GM19025 (cell line): ENCODE results near the gene NPEPPS.
"Not testable (repeated sequence)": the region's sequence is repeated elsewhere in the genome, so short reads cannot be mapped to it uniquely, and the experiment has no call there.

Experiments used
- ATAC-seq: cut with Tn5 transposase; IDR thresholded peaks from one replicate; pipeline ENCODE4 v1.9.1; 2021; ENCODE audit warnings: mild to moderate bottlenecking, low read depth, moderate library complexity; ENCODE audit not compliant: unreplicated experiment

Gene NPEPPS

DNA sequence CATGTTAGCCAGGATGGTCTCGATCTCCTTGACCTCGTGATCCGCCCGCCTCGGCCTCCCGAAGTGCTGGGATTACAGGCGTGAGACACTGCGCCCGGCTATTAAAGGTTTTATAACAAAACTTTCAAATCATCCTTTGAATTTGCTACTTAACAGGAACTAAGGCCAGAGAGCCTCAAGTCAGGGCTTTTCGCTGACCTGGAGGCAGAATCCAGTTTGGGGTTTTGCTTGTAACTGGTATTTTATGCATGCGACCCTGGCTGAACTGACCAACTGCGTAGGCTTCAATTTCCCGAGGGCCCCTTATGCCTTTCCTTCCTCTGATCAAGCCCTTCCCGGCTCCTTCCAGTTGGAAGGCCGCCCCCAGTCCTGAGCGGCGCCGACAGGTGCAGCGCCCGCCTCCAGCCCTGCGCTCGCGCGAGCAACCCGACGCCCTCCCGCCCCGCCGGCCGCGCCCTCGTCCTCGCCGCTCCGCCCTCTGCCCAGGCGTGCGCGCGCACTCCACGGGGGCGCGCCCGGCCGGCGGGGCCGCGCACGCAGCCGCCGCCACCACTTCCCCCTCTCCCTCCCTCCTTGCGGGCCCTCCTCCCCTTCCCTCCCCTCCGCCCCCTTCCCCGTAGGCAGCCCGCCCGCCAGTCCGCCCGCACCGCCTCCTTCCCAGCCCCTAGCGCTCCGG lies at the start of gene NPEPPS:
TSS of gene NPEPPS (plus strand) at position 552 of the 676 bp plus-strand sequence. CDS start 193 bp downstream, outside the sequence.
- peak; percentile 77 for ATAC-seq

- ATAC-seq, result not testable (repeated sequence)
Measured at GRCh38 chr17:47491841-47492212, 39.1 kb upstream of the NPEPPS start.

DNA sequence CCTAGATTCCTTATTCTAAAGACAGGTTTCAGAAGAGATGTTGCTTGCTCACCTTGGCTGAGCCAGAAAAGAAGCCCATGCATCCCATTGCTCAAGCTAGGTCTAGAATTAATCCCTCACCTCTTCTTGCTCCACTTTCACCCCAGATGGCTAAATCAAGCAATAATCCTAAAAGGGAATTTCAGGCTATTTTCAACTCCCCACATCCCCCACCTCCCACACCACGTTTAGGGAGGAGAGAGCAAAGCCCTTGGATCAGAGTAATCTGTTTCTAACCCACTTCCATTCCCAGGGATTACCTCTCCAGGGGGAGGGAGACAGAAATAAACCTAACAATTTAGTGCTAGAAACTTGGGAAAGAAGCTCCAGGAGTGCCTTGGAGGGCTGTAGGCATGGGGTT lies 31.8 kb upstream of the NPEPPS start:
- ATAC-seq, result not testable (repeated sequence)

DNA sequence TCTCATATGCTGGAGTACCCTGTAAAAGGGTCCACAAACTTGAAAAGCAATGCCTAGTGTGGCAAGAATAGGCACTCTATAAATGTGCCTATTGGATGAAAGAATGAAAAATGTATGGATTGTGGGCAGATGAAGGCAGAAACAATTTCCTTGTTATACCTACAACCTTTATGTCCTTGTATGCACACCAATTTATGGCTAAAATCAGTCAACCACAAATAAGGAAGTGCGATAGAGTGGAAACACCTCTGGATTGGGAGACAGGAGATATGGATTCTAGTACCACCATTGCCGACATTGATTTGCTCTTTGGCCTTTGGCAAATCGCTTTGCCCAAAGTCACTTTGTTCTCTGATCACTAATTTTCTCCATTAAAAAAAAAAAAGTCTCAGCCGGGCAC lies 31.4 kb upstream of the NPEPPS start:
- ATAC-seq, result not testable (repeated sequence)

GRCh38 chr17:47500620-47501019 lies 30.3 kb upstream of the NPEPPS start:
- not testable (repeated sequence) for ATAC-seq

DNA sequence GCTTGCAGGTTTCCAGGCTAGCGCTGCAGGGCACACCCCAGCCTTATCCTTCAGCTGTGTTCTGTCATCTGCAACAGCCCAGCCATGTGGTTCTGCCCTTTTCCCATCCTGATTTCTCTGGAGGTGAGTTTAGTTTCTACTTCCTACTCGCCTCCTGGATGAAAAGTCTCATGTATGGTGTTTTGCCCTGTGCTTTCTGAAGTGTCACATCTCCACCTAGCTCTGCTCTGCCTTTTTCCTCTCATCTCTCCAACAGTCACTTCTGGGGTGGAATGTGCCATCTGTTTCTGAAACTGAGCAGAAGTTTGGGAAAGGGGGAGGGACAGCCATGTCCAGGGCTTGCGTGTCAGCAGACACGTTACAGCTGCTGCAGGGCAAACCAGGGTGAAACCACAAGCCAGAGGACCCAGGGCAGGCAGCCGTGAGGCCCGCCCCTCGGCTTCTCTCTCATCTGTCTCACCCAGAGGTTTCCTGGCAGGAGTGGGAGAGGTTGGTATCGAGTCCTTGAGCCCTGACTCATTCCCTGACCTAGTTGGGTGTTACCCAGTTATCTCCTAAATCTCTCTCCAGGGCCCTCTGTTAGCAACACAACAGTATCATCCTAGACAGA lies 28.7 kb upstream of the NPEPPS start:
- not testable (repeated sequence) for ATAC-seq

DNA sequence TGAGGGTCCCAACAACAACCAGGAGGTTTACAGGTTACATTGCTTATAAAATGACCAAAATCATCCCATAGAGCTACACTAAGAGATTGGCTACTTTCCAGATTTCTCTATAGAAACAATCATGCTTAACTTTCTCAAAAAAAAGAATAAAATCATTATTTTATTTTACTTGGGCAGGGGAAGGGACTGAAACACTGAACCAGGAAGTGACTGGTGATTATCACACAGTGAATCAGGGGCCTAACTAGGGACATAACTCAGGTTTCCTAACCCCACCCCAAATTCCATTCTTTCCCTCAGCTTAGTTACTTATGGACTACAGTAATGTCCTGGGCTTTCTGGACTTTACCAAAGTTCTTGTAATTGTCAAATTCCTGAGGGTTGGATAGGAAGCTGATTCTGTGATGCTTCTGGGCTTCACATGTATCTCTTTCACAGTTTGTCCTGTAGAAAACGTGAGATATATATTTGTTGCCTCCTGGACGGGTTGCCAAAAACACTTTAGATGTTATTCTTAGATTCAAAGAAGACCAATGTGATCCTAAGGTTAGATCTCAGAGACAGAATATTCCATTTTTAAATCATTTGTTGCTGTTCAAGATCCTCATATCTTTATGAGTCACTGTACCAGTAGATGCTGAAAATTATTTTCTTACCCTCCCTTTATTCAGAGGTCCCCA lies 28.0 kb upstream of the NPEPPS start:
- not testable (repeated sequence) for ATAC-seq

DNA sequence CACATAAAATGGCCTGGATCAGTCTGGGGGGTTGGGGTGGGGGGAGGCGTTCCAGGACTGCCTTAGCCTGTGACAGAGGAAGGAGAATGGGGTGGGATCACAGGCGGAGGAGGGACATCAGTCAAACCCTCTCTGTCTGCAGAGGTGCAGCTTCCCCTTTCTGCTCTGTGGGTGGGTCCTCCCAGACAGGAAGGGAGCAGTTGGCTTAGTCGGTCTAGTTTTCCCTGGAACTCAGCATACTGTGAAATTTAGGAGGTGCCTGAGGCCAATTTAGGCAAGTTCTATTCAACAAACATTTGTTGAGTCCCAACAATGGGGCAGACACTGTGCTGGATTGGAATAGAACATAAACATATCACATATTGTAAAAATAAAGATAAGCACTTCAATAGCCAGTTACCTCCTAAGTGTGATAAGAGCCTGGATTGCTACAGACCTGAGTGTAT lies 19.2 kb upstream of the NPEPPS start:
- not testable (repeated sequence) for ATAC-seq

GRCh38 chr17:47513301-47513700 lies 17.6 kb upstream of the NPEPPS start:
- not testable (repeated sequence) for ATAC-seq

DNA sequence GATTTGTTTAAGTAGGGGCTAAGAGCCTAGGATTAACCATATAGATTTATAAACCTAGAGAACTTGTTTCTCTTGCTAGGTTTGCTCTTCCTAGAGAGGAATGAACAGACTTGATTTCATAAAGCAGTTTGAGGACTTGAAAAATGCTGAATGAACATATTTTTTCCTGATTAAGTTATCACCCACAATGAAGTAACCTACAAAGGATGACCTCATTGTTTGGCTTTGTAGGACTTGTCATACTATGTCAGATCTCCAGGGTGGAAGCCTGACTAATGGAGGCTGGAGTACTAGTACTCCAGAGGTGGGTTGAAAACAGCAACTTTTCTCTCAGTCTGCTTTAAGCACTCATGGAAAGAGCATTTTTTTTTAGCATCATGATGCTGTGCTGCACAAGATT lies 12.0 kb upstream of the NPEPPS start:
- ATAC-seq, result not testable (repeated sequence)

GRCh38 chr17:47519365-47519764 lies 11.5 kb upstream of the NPEPPS start:
- ATAC-seq, result not testable (repeated sequence)

- ATAC-seq, result not testable (repeated sequence)
Measured at GRCh38 chr17:47520279-47520678, 10.6 kb upstream of the NPEPPS start.

DNA sequence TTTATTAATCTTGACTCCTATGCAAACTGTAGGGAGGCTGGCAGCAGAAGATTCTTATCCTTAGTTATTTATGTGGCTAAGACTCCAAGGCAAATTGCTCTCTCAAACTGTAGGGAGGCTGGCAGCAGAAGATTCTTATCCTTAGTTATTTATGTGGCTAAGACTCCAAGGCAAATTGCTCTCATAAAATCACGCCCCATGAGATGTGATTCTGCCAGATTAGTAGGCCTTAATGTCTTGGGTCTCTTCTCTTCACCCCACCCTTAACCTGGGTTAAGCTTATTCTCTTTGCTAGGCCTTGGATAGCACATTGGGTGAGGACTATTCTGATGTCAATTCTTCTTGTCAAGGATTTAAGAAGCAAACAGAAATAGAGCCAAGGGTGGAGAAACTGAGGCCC lies 9.5 kb upstream of the NPEPPS start:
- not testable (repeated sequence) for ATAC-seq

DNA sequence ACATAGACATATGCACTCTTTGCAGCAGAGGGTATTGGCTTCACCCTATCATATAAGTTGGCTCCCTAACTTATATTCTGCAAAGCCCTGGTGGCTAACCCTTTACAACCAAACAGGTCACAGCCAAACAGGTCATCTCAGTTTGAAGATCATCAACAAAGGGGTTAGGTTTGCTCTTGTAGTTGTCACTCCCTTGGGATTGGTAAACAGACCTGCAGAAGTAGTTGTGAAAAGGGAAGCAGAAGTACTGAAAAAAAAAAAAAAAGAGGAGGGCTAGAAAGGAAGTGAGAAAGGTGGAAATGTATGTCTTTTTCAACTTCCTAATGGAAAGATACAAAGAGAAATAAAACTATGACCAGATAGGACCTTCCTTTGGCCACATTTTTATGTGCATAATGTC lies 8.6 kb upstream of the NPEPPS start:
- not testable (repeated sequence) for ATAC-seq

GRCh38 chr17:47531233-47531820 lies 419 bp downstream of the NPEPPS start:
- peak; percentile 30 for ATAC-seq

- ATAC-seq, result not testable (repeated sequence)
Measured at GRCh38 chr17:47539085-47539484, 8.2 kb downstream of the NPEPPS start.

- not testable (repeated sequence) for ATAC-seq
Measured at GRCh38 chr17:47541676-47542075, 10.8 kb downstream of the NPEPPS start.

GRCh38 chr17:47544327-47544726 lies 13.4 kb downstream of the NPEPPS start:
- ATAC-seq, result not testable (repeated sequence)

- not testable (repeated sequence) for ATAC-seq
Measured at GRCh38 chr17:47554733-47555132, 23.8 kb downstream of the NPEPPS start.

DNA sequence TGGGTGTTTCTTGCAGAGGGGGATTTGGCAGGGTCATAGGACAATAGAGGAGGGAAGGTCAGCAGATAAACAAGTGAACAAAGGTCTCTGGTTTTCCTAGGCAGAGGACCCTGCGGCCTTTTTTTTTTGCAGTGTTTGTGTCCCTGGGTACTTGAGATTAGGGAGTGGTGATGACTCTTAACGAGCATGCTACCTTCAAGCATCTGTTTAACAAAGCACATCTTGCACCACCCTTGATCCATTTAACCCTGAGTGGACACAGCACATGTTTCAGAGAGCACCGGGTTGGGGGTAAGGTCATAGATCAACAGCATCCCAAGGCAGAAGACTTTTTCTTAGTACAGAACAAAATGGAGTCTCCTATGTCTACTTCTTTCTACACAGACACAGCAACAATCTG lies 25.2 kb downstream of the NPEPPS start:
- not testable (repeated sequence) for ATAC-seq

DNA sequence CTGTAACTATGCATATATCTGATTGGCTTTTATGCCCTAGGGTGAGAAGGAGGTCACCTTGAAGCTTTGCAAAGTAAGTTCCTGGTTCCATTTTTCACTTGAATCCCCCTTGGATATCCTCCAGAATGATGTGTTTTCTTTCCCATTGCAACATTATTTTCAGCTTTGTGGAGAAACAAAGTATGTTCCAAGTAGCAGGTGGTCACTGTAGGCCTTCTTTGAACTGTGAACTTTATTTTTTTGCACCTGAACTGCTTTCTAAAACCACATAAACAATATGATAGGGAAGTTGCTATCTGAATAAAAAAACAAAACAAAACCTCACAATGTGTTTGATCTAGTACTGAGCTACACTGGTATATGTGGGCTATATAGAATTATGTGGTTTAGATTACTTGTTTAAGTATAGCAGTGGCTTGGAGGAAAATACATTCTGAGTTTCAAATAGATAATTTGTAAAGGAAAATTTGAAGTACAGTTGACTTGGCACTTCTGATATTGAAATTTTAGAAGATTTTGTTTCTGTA lies 29.7 kb downstream of the NPEPPS start:
- ATAC-seq, result not testable (repeated sequence)
